T-helper 2 cell treated with Interferon-gamma antibody and Interleukin-4, amounts not matched to agents 100 ng/mL and 5 ng/mL, for 36 hours (primary cell): ENCODE measurements around the gene AUTS2. TPM values are rescaled to one million over a fixed set of nuclear protein-coding genes. Genes with fewer than 3 reads are reported as not detected.
"Not testable (repeated sequence)": the region's sequence is repeated elsewhere in the genome, so short reads cannot be mapped to it uniquely, and the experiment has no call there.

Experiments used
- intact Hi-C: fragments of 100-400 bp; cut with micrococcal nuclease; formaldehyde crosslinking; loops from one replicate; pipeline ENCODE4 v1.15.1; 2023
- total RNA-seq: library from RNA; stranded (reverse); gene quantifications from 2 replicates; pipeline ENCODE4 v1.2.3, GENCODE V29; 2022

The AUTS2 gene
- total RNA-seq, 1 donor from 2014 or later, result 3.3 TPM

- intact Hi-C loops, result no loop called here
These were observed 758.6 kb downstream of the AUTS2 start for GRCh38 chr7:70356787-70357328.

GRCh38 chr7:70360557-70360956 lies 762.3 kb downstream of the AUTS2 start:
- intact Hi-C loops, result no loop called here

- intact Hi-C loops, result no loop called here
These were observed 763.5 kb downstream of the AUTS2 start for GRCh38 chr7:70361821-70362220.

GRCh38 chr7:70364393-70364792 lies 766.1 kb downstream of the AUTS2 start:
- intact Hi-C loops, result not testable (repeated sequence)

- intact Hi-C loops, result no loop called here
These were observed 773.4 kb downstream of the AUTS2 start for GRCh38 chr7:70371652-70372051.

GRCh38 chr7:70372768-70373515 lies 774.7 kb downstream of the AUTS2 start:
- intact Hi-C loops, result no loop called here

GRCh38 chr7:70374772-70375533 lies 776.7 kb downstream of the AUTS2 start:
- intact Hi-C loops, result no loop called here

GRCh38 chr7:70376561-70377031 lies 778.3 kb downstream of the AUTS2 start:
- intact Hi-C loops, result no loop called here

- intact Hi-C loops, result no loop called here
These were observed 779.7 kb downstream of the AUTS2 start for GRCh38 chr7:70377957-70378356.

GRCh38 chr7:70379210-70379609 lies 780.9 kb downstream of the AUTS2 start:
- intact Hi-C loops, result no loop called here

- intact Hi-C loops, result no loop called here
These were observed 782.2 kb downstream of the AUTS2 start for GRCh38 chr7:70380421-70381015.

GRCh38 chr7:70383066-70383782 lies 784.9 kb downstream of the AUTS2 start:
- intact Hi-C loops, result no loop called here

- intact Hi-C loops, result no loop called here
These were observed 785.7 kb downstream of the AUTS2 start for GRCh38 chr7:70384024-70384423.

- intact Hi-C loops, result no loop called here
These were observed 786.6 kb downstream of the AUTS2 start for GRCh38 chr7:70384891-70385290.

GRCh38 chr7:70387217-70387616 lies 788.9 kb downstream of the AUTS2 start:
- intact Hi-C loops, result no loop called here

GRCh38 chr7:70389531-70390151 lies 791.4 kb downstream of the AUTS2 start:
- intact Hi-C loops, result no loop called here

- intact Hi-C loops, result no loop called here
These were observed 792.0 kb downstream of the AUTS2 start for GRCh38 chr7:70390251-70390650.

- intact Hi-C loops, result no loop called here
These were observed 794.1 kb downstream of the AUTS2 start for GRCh38 chr7:70392256-70392876.

GRCh38 chr7:70392877-70393435 lies 794.7 kb downstream of the AUTS2 start:
- intact Hi-C loops, result no loop called here

GRCh38 chr7:70393956-70394355 lies 795.7 kb downstream of the AUTS2 start:
- intact Hi-C loops, result no loop called here
